Measurements from ENCODE around the gene TLR8.
A peak's percentile ranks its signal among the peaks of the same experiment; 100 is the strongest.
"Not testable (repeated sequence)": the region's sequence is repeated elsewhere in the genome, so short reads cannot be mapped to it uniquely, and the experiment has no call there.

Gene TLR8

GRCh38 chrX:12896935-12897334, 9.5 kb upstream of the TLR8 start:
- DNase-seq (ENCODE audit: low read depth in 2 of 2) = no peak

- DNase-seq (ENCODE audit: low read depth in 2 of 2) = no peak
These were observed 8.3 kb upstream of the TLR8 start for GRCh38 chrX:12898073-12898472.

- DNase-seq (ENCODE audit: low read depth in 2 of 2) = no peak
These were observed 6.9 kb upstream of the TLR8 start for GRCh38 chrX:12899506-12899905.

DNA sequence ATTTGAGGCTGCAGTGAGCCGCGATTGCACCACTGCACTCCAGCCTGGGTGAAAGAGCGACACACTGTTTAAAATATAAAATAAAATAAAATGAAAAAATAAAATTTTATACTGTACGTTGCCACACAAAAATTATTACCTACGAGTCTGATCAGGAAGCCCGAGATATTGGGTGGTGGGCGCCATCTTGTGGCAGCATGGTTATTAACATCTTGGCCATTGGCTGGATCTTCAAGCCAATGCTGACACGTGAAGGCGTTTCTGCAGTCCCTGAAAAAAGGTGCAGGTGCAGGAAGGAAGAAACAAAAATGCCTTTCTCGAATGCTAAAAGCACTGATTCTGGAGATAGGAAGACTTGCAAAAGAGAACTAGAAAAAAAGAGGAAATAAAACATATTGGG, 4.9 kb upstream of the TLR8 start:
- peak; percentile 11 to 43 for DNase-seq (ENCODE audit: low read depth in 2 of 2)

- DNase-seq (ENCODE audit: low read depth in 2 of 2) = no peak
These were observed 2.8 kb upstream of the TLR8 start for GRCh38 chrX:12903646-12904045.

- DNase-seq (ENCODE audit: low read depth in 2 of 2) = no peak
These were observed 4.2 kb downstream of the TLR8 start for GRCh38 chrX:12910423-12911121.

- DNase-seq (ENCODE audit: low read depth in 2 of 2) = no peak
These were observed 4.7 kb downstream of the TLR8 start for GRCh38 chrX:12911122-12911470.

GRCh38 chrX:12912791-12913482, 6.5 kb downstream of the TLR8 start:
- no peak for DNase-seq (ENCODE audit: low read depth in 2 of 2)

DNA sequence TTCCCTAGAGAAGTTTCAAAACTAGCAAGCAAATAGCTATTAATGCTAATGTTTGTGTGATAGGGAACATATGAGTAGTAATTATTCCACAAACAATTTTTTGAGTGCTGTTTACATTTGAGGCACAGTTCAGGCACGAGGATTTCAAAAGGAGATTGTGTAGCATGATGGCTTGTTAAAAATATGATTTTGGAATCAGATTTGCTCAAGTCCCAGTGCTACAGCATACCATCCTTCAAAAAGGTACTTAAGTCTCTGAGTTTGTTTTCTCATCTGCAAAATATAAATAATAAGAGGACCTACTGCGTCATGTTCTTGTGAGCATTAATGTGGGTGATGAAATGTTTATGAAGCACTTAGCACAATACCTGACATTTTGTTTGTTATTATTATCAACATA, 11.3 kb downstream of the TLR8 start:
- DNase-seq (ENCODE audit: low read depth in 2 of 2) = no peak

DNA sequence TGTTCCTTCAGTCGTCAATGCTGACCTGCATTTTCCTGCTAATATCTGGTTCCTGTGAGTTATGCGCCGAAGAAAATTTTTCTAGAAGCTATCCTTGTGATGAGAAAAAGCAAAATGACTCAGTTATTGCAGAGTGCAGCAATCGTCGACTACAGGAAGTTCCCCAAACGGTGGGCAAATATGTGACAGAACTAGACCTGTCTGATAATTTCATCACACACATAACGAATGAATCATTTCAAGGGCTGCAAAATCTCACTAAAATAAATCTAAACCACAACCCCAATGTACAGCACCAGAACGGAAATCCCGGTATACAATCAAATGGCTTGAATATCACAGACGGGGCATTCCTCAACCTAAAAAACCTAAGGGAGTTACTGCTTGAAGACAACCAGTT, 12.6 kb downstream of the TLR8 start:
- no peak for DNase-seq (ENCODE audit: low read depth in 2 of 2)

- no peak for DNase-seq (ENCODE audit: low read depth in 2 of 2)
These were observed 13.2 kb downstream of the TLR8 start for GRCh38 chrX:12919620-12920019.

DNA sequence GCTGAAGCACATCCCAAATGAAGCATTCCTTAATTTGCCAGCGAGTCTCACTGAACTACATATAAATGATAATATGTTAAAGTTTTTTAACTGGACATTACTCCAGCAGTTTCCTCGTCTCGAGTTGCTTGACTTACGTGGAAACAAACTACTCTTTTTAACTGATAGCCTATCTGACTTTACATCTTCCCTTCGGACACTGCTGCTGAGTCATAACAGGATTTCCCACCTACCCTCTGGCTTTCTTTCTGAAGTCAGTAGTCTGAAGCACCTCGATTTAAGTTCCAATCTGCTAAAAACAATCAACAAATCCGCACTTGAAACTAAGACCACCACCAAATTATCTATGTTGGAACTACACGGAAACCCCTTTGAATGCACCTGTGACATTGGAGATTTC, 14.6 kb downstream of the TLR8 start:
- DNase-seq (ENCODE audit: low read depth in 2 of 2) = no peak

DNA sequence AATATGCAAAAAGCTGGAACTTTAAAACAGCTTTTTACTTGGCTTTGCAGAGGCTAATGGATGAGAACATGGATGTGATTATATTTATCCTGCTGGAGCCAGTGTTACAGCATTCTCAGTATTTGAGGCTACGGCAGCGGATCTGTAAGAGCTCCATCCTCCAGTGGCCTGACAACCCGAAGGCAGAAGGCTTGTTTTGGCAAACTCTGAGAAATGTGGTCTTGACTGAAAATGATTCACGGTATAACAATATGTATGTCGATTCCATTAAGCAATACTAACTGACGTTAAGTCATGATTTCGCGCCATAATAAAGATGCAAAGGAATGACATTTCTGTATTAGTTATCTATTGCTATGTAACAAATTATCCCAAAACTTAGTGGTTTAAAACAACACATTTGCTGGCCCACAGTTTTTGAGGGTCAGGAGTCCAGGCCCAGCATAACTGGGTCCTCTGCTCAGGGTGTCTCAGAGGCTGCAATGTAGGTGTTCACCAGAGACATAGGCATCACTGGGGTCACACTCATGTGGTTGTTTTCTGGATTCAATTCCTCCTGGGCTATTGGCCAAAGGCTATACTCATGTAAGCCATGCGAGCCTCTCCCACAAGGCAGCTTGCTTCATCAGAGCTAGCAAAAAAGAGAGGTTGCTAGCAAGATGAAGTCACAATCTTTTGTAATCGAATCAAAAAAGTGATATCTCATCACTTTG, 15.6 kb downstream of the TLR8 start:
- no peak for DNase-seq (ENCODE audit: low read depth in 2 of 2)

DNA sequence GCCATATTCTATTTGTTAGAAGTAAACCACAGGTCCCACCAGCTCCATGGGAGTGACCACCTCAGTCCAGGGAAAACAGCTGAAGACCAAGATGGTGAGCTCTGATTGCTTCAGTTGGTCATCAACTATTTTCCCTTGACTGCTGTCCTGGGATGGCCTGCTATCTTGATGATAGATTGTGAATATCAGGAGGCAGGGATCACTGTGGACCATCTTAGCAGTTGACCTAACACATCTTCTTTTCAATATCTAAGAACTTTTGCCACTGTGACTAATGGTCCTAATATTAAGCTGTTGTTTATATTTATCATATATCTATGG, 16.1 kb downstream of the TLR8 start:
- no peak for DNase-seq (ENCODE audit: low read depth in 2 of 2)

- no peak for DNase-seq (ENCODE audit: low read depth in 2 of 2)
These were observed 23.3 kb downstream of the TLR8 start for GRCh38 chrX:12929701-12930100.

- no peak for DNase-seq (ENCODE audit: low read depth in 2 of 2)
These were observed 23.7 kb downstream of the TLR8 start for GRCh38 chrX:12930150-12930549.

DNA sequence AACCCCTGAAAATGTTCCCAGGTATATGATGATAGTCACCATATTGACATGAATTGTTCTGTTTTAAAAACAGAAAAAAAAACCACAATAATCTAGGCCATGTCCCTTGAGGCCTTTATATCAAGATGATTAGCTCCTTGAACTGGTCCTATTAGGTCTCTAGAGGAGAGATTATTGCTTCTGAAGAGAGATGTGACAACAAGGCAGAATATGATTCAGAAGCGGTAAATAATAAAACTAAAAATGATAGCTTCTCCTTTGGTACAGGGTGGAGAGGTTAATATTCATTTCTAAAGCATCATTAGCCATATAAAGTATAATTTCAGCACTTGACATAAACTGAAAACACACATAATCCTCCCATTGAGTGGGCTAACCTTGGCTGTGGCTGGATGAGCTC, 25.8 kb downstream of the TLR8 start:
- no peak for DNase-seq (ENCODE audit: low read depth in 2 of 2)

GRCh38 chrX:12934850-12935249, 28.4 kb downstream of the TLR8 start:
- DNase-seq (ENCODE audit: low read depth in 2 of 2) = no peak

GRCh38 chrX:12936947-12937346, 30.5 kb downstream of the TLR8 start:
- no peak for DNase-seq (ENCODE audit: low read depth in 2 of 2)

DNA sequence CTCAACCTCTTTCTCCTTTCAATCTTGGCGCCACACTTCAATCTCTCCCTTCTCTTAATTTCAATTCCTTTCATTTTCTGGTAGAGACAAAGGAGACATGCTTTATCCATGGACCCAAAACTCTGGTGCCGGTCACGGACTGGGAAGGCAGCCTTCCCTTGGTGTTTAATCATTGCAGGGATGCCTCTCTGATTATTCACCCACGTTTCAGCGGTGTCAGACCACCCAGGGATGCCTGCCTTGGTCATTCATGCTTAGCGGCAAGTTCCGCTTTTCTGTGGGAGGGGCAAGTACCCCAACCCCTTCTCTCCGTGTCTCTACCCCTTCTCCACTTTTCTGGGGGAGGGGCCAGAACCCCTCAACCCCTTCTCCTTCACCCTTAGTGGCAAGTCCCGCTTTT, 34.1 kb downstream of the TLR8 start:
- not testable (repeated sequence) for DNase-seq (ENCODE audit: low read depth in 2 of 2)

- DNase-seq (ENCODE audit: low read depth in 2 of 2) = not testable (repeated sequence)
These were observed 37.2 kb downstream of the TLR8 start for GRCh38 chrX:12943592-12943991.

- DNase-seq (ENCODE audit: low read depth in 2 of 2) = not testable (repeated sequence)
These were observed 38.0 kb downstream of the TLR8 start for GRCh38 chrX:12944452-12944851.

GRCh38 chrX:12945494-12945893, 39.1 kb downstream of the TLR8 start:
- no peak for DNase-seq (ENCODE audit: low read depth in 2 of 2)
